TTC549 (cell line): Measurements from ENCODE around the gene GRID1.

Experiments used
- FAIRE-seq: peaks from 2 replicates; lab custom pipeline; 2012; peaks lifted over from hg19 to GRCh38; lab: Jason Lieb, UNC

GRID1 gene

GRCh38 chr10:85978566-85979358, 387.8 kb downstream of the GRID1 start:
- FAIRE-seq = no peak

GRCh38 chr10:85977642-85978041, 389.0 kb downstream of the GRID1 start:
- no peak for FAIRE-seq

GRCh38 chr10:85976267-85976793, 390.3 kb downstream of the GRID1 start:
- no peak for FAIRE-seq

- no peak for FAIRE-seq
Measured at GRCh38 chr10:85971494-85971893, 395.1 kb downstream of the GRID1 start.

- no peak for FAIRE-seq
Measured at GRCh38 chr10:85967594-85967993, 399.0 kb downstream of the GRID1 start.

- FAIRE-seq = no peak
Measured at GRCh38 chr10:85961479-85962067, 405.0 kb downstream of the GRID1 start.

- no peak for FAIRE-seq
Measured at GRCh38 chr10:85961073-85961472, 405.5 kb downstream of the GRID1 start.

GRCh38 chr10:85959239-85959638, 407.4 kb downstream of the GRID1 start:
- no peak for FAIRE-seq

- FAIRE-seq = no peak
Measured at GRCh38 chr10:85950921-85951320, 415.7 kb downstream of the GRID1 start.

GRCh38 chr10:85946713-85947326, 419.8 kb downstream of the GRID1 start:
- no peak for FAIRE-seq

- FAIRE-seq = no peak
Measured at GRCh38 chr10:85936161-85936560, 430.4 kb downstream of the GRID1 start.

GRCh38 chr10:85934586-85934985, 432.0 kb downstream of the GRID1 start:
- no peak for FAIRE-seq

GRCh38 chr10:85929993-85930392, 436.6 kb downstream of the GRID1 start:
- peak; percentile 38 for FAIRE-seq

- FAIRE-seq = no peak
Measured at GRCh38 chr10:85927952-85928665, 438.5 kb downstream of the GRID1 start.

- FAIRE-seq = no peak
Measured at GRCh38 chr10:85926986-85927385, 439.6 kb downstream of the GRID1 start.

- no peak for FAIRE-seq
Measured at GRCh38 chr10:85926136-85926535, 440.5 kb downstream of the GRID1 start.

GRCh38 chr10:85925201-85925750, 441.3 kb downstream of the GRID1 start:
- FAIRE-seq = no peak

GRCh38 chr10:85924382-85925102, 442.1 kb downstream of the GRID1 start:
- no peak for FAIRE-seq

- FAIRE-seq = no peak
Measured at GRCh38 chr10:85922356-85923129, 444.1 kb downstream of the GRID1 start.

GRCh38 chr10:85921789-85922188, 444.8 kb downstream of the GRID1 start:
- no peak for FAIRE-seq

GRCh38 chr10:85920311-85920710, 446.3 kb downstream of the GRID1 start:
- no peak for FAIRE-seq
